Spleen (tissue), 7 donors: ENCODE measurements around the gene NONO.

Experiments
- CTCF ChIP-seq, 11 experiments: fragments of 200-600 bp in 7 of 11; fragments of 450-650 bp in 4 of 11; sonication (generic) in 4 of 11; IDR thresholded peaks in 8 of 11; conservative IDR thresholded peaks in 3 of 11; 1 replicate in 7 of 11; 2 replicates in 4 of 11; pipeline versions ENCODE4 v1.4.0 to v1.8.0; 2016 to 2021; ENCODE audit warnings: antibody characterized with exemption in 11 of 11, inconsistent platforms in 4 of 11, mild to moderate bottlenecking in 1 of 11
- POLR2A ChIP-seq, 3 donors: fragments of 450-650 bp; IDR thresholded peaks; one replicate each; pipeline ENCODE4 v1.5.1; 2017; ENCODE audit warnings: antibody characterized with exemption in 3 of 3, mild to moderate bottlenecking in 1 of 3
- POLR2AphosphoS5 ChIP-seq, 3 donors: sonication (generic); formaldehyde crosslinking; IDR thresholded peaks; one replicate each; pipeline ENCODE4 v1.5.1; 2017; ENCODE audit warnings: antibody characterized with exemption in 3 of 3
- donor health status: DM: no; HTN: no; CAD: no; lungs with moderate emphysema.
- donor health status: DM: no; HTN: no; CAD: no.
- donor health status: DM: no; HTN: no; CAD: no.

GRCh38 chrX:71282514-71283402 lies 677 bp upstream of the NONO start:
- TF ChIP-seq CTCF (IDR thresholded peaks at IDR 0.05 in 8 of 11, conservative IDR thresholded peaks at IDR 0.05 in 3 of 11), result no peak
- TF ChIP-seq POLR2AphosphoS5 (IDR thresholded peaks at IDR 0.05), result no peak
- no peak for TF ChIP-seq POLR2A (IDR thresholded peaks at IDR 0.05)
